Trophoblast cell (in vitro differentiated cells and primary cell): ENCODE results near the gene XYLT1.

Experiments used
- DNase-seq, 2 donors: peaks; one replicate each; pipeline ENCODE4 v3.0.0-alpha.2; 2016
- H2AFZ ChIP-seq: 2 replicates; pipeline ENCODE4 v1.6.1; 2013; ENCODE audit warnings: low read length, moderate library complexity, mild to moderate bottlenecking; ENCODE audit not compliant: insufficient read depth, poor library complexity
- H2AK5ac ChIP-seq: 2 replicates; pipeline ENCODE4 v1.6.1; 2013; ENCODE audit warnings: mild to moderate bottlenecking, low read length
- H2BK120ac ChIP-seq: 2 replicates; pipeline ENCODE4 v1.6.1; 2013; ENCODE audit warnings: low read length, mild to moderate bottlenecking, moderate library complexity; ENCODE audit not compliant: insufficient read depth, poor library complexity
- H2BK12ac ChIP-seq: 2 replicates; pipeline ENCODE4 v1.6.1; 2013; ENCODE audit warnings: mild to moderate bottlenecking, low read length, moderate library complexity
- H2BK5ac ChIP-seq: 2 replicates; pipeline ENCODE4 v1.6.1; 2013; ENCODE audit warnings: low read length, low read depth, moderate library complexity, mild to moderate bottlenecking; ENCODE audit not compliant: poor library complexity
- H3K14ac ChIP-seq: 2 replicates; pipeline ENCODE4 v1.6.1; 2013; ENCODE audit warnings: mild to moderate bottlenecking, low read length
- H3K18ac ChIP-seq: 2 replicates; pipeline ENCODE4 v1.6.1; 2013; ENCODE audit warnings: mild to moderate bottlenecking, low read length
- H3K23ac ChIP-seq: 2 replicates; pipeline ENCODE4 v1.6.1; 2013; ENCODE audit warnings: low read length
- H3K27ac ChIP-seq: 2 replicates; pipeline ENCODE4 v1.5.1; 2013; ENCODE audit warnings: low read depth, mild to moderate bottlenecking, inconsistent platforms, low read length, moderate library complexity
- H3K27me3 ChIP-seq: 2 replicates; pipeline ENCODE4 v1.6.1; 2013; ENCODE audit warnings: inconsistent platforms, mild to moderate bottlenecking, low read length, moderate library complexity; ENCODE audit not compliant: insufficient read depth
- H3K36me3 ChIP-seq, 2 experiments: 1 replicate in 1 of 2; 2 replicates in 1 of 2; pipeline ENCODE4 v1.6.1; 2013; ENCODE audit warnings: low read length in 2 of 2, mild to moderate bottlenecking in 2 of 2, moderate library complexity in 1 of 2; ENCODE audit not compliant: insufficient read depth in 2 of 2, control insufficient read depth in 1 of 2
- H3K4ac ChIP-seq: 2 replicates; pipeline ENCODE4 v1.6.1; 2013; ENCODE audit warnings: low read depth, mild to moderate bottlenecking, low read length, moderate library complexity
- H3K4me1 ChIP-seq, 2 experiments: 1 replicate in 1 of 2; 2 replicates in 1 of 2; pipeline ENCODE4 v1.6.1; 2013; ENCODE audit warnings: low read length in 2 of 2, mild to moderate bottlenecking in 2 of 2, moderate library complexity in 1 of 2; ENCODE audit not compliant: insufficient read depth in 2 of 2, control insufficient read depth in 1 of 2
- H3K4me2 ChIP-seq: 2 replicates; pipeline ENCODE4 v1.6.1; 2013; ENCODE audit warnings: inconsistent platforms, mild to moderate bottlenecking, low read length, moderate library complexity
- H3K4me3 ChIP-seq: 2 replicates; pipeline ENCODE4 v1.5.1; 2013; ENCODE audit warnings: mild to moderate bottlenecking, low read depth, low read length, inconsistent platforms
- H3K79me1 ChIP-seq: one replicate; pipeline ENCODE4 v1.6.1; 2013; ENCODE audit warnings: low read length
- H3K79me2 ChIP-seq: 2 replicates; pipeline ENCODE4 v1.6.1; 2013; ENCODE audit warnings: low read length, mild to moderate bottlenecking; ENCODE audit not compliant: control insufficient read depth, insufficient read depth, poor library complexity
- H3K9ac ChIP-seq: 2 replicates; pipeline ENCODE4 v1.6.1; 2013; ENCODE audit warnings: mild to moderate bottlenecking, low read length
- H3K9me3 ChIP-seq: 2 replicates; pipeline ENCODE4 v1.6.1; 2013; ENCODE audit warnings: low read depth, mild to moderate bottlenecking, control low read depth, inconsistent platforms, low read length; ENCODE audit not compliant: insufficient read depth
- H4K12ac ChIP-seq: 2 replicates; pipeline ENCODE4 v1.6.1; 2013; ENCODE audit warnings: low read depth, mild to moderate bottlenecking, low read length, moderate library complexity
- H4K8ac ChIP-seq: 2 replicates; pipeline ENCODE4 v1.6.1; 2013; ENCODE audit warnings: low read depth, mild to moderate bottlenecking, low read length, moderate library complexity
- H4K91ac ChIP-seq: one replicate; pipeline ENCODE4 v1.6.1; 2013; ENCODE audit warnings: low read depth, mild to moderate bottlenecking, low read length, moderate library complexity
- WGBS: extraction: QIAGEN DNeasy Blood & Tissue Kit; methylation state at CpG from one replicate; pipeline ENCODE4 v1.1.7; 2013; ENCODE audit warnings: missing lambda C conversion rate; ENCODE audit not compliant: insufficient read length, insufficient coverage; ENCODE audit errors: extremely low coverage; 5-methylcytosine and 5-hydroxymethylcytosine counted together

Gene XYLT1

GRCh38 chr16:17293813-17294558, 176.8 kb downstream of the XYLT1 start:
- Histone ChIP-seq H3K4me2 (no peak overlapping the region), H3K4me1 (no peaks in the 10 kb centered on the region), H3K4me3 (no peak overlapping the region), H2BK5ac (no peak overlapping the region), H3K36me3 (no peaks in the 10 kb centered on the region), H3K14ac (no peak overlapping the region), H2BK120ac (no peak overlapping the region), H4K91ac (no peak overlapping the region), H2AFZ (no peak overlapping the region), H2BK12ac (no peak overlapping the region), H3K18ac (no peak overlapping the region), H3K79me2 (no peaks in the 10 kb centered on the region), H3K9me3 (peaks cover 3% of the 10 kb centered on the region), H3K27me3 (no peaks in the 10 kb centered on the region), H3K4ac (no peak overlapping the region), H4K12ac (no peak overlapping the region), H3K23ac (no peak overlapping the region), H3K79me1 (no peaks in the 10 kb centered on the region), H2AK5ac (no peak overlapping the region), H4K8ac (no peak overlapping the region), H3K9ac (no peak overlapping the region), H3K27ac (no peak overlapping the region)
- no CpG with 5 or more reads among the region's 9 CpGs for WGBS
- no peak for DNase-seq

DNA sequence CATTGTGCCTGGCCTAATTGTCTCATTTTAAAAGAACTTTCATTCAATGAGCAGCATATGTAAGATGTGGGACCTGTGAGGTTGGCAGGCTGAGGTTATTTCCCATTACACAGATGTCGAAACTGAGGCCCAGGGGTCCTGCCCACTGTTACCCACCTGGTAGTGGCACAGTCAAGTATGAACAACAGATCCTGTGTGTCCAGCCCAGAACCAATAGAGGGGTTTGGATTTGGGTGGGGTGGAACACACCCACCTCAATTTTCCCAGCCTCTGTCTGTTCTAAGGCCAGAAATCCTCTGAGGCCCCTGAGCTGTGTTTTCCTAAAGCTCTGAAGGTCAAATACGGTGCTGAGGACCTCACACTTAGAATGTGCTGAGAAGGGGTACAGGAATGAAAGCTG, 179.5 kb downstream of the XYLT1 start:
- Histone ChIP-seq H3K4me3 (no peak overlapping the region), H3K27me3 (no peaks in the 10 kb centered on the region), H3K4me1 (no peaks in the 10 kb centered on the region), H3K9me3 (peaks cover 3% of the 10 kb centered on the region), H2BK120ac (no peak overlapping the region), H4K12ac (no peak overlapping the region), H3K18ac (no peak overlapping the region), H4K8ac (no peak overlapping the region), H3K23ac (no peak overlapping the region), H2AFZ (no peak overlapping the region), H2BK12ac (no peak overlapping the region), H3K4ac (no peak overlapping the region), H2AK5ac (no peak overlapping the region), H3K9ac (no peak overlapping the region), H3K27ac (no peak overlapping the region), H4K91ac (no peak overlapping the region), H3K79me1 (no peaks in the 10 kb centered on the region), H3K14ac (no peak overlapping the region), H3K4me2 (no peak overlapping the region), H3K36me3 (no peaks in the 10 kb centered on the region), H2BK5ac (no peak overlapping the region), H3K79me2 (no peaks in the 10 kb centered on the region)
- WGBS, result no CpG with 5 or more reads among the region's 2 CpGs
- DNase-seq, result no peak

DNA sequence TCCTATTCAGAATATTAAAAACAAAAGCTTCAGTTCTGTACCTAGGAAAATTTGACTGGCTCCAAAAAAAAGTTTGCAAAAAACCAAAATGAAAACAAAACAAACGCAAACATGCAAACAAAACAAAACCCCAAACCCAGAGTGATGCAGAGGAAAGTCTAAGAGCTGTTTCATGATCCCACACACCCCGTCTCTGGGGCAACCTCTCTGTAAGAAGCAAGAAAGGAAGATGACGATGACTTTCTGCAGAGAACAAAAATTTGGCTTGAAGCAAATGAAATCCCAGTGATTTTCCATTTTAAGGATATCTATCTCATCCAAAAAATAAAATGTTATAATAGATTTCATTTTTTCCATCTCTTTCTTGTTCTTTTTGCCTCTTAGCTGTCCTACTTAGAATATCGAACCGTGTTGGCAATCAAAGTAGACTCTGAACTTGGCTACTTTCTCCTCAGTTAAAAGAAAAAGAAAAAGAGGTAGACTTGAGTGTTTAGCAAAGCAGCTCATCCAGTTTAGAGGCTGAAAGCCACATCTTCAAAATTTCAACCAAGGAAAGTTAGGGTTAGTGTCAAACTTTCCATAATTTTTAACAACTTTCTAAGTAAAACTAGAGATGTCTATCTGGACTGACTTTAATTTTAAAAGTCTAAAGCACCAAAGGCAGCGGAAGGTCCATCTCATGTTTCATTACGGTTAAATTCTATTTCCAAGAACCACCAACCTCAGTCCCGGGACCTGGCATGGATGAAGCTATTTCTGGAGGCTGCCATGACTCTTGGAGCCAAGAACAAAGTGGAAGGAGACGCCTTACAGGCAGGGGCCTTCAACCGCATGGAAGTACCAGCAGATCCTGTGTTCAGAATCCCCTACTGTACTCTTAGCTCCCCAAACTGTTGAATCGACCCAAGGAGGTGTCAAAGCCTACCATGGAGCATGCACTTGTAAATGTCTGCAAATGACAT, 180.8 kb downstream of the XYLT1 start:
- H3K36me3 ChIP-seq, result no peaks in the 10 kb centered on the region
- no peak overlapping the region for H3K14ac ChIP-seq
- no peak overlapping the region for H3K27ac ChIP-seq
- no peaks in the 10 kb centered on the region for H3K27me3 ChIP-seq
- no peak overlapping the region for H2BK5ac ChIP-seq
- H3K9ac ChIP-seq, result no peak overlapping the region
- H3K4ac ChIP-seq, result no peak overlapping the region
- no peaks in the 10 kb centered on the region for H3K79me1 ChIP-seq
- WGBS, result no CpG with 5 or more reads among the region's 11 CpGs
- H3K79me2 ChIP-seq, result no peaks in the 10 kb centered on the region
- no peak overlapping the region for H4K12ac ChIP-seq
- no peak overlapping the region for H3K4me3 ChIP-seq
- no peak overlapping the region for H2AFZ ChIP-seq
- H2BK12ac ChIP-seq, result no peak overlapping the region
- no peak overlapping the region for H2AK5ac ChIP-seq
- no peak overlapping the region for H2BK120ac ChIP-seq
- H4K8ac ChIP-seq, result no peak overlapping the region
- H3K18ac ChIP-seq, result no peak overlapping the region
- no peak for DNase-seq
- H3K4me2 ChIP-seq, result no peak overlapping the region
- no peak overlapping the region for H4K91ac ChIP-seq
- H3K9me3 ChIP-seq, result peaks cover 3% of the 10 kb centered on the region
- H3K4me1 ChIP-seq, result no peaks in the 10 kb centered on the region
- H3K23ac ChIP-seq, result no peak overlapping the region

DNA sequence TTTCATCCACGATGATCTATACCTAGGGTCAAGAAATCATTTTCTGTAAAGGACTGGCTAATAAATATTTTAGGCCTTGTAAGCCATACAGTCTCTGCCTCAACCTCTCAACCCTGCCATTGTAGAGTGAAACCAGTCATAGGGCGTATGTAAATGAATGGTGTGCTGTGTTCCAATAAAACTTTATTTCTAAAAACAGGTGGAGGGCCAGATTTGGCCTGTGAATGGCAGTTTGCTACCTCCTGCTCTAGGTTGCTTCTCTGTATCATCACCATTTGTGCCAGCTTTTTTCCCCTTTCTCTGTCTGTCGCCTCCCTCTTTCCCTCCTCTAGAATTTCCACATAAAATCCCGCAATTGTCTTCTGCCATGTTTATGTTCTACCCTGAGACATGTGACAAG, 181.7 kb downstream of the XYLT1 start:
- Histone ChIP-seq H3K18ac (no peak overlapping the region), H3K4me1 (no peaks in the 10 kb centered on the region), H2BK120ac (no peak overlapping the region), H4K91ac (no peak overlapping the region), H3K14ac (no peak overlapping the region), H3K4ac (no peak overlapping the region), H3K9me3 (peaks cover 3% of the 10 kb centered on the region), H3K79me2 (no peaks in the 10 kb centered on the region), H3K9ac (no peak overlapping the region), H2BK5ac (no peak overlapping the region), H2AFZ (no peak overlapping the region), H4K8ac (no peak overlapping the region), H3K27me3 (no peaks in the 10 kb centered on the region), H3K36me3 (no peaks in the 10 kb centered on the region), H3K79me1 (no peaks in the 10 kb centered on the region), H3K4me3 (no peak overlapping the region), H2BK12ac (no peak overlapping the region), H4K12ac (no peak overlapping the region), H3K23ac (no peak overlapping the region), H2AK5ac (no peak overlapping the region), H3K4me2 (no peak overlapping the region), H3K27ac (no peak overlapping the region)
- no CpG with 5 or more reads among the region's 4 CpGs for WGBS
- no peak for DNase-seq
